Activated CD8-positive, alpha-beta memory T cell treated with anti-CD3 and anti-CD28 coated beads, Interleukin-2, amount 50 U/mL, for 4 hours (primary cell): Measurements from ENCODE around the gene VWF.
"Not testable (repeated sequence)": the region's sequence is repeated elsewhere in the genome, so short reads cannot be mapped to it uniquely, and the experiment has no call there.

ENCODE experiments used
- DNase-seq: peaks from one replicate; pipeline ENCODE4 v3.0.0-alpha.2; 2020

VWF gene

GRCh38 chr12:6124411-6125309 is at the start of gene VWF:
TSS of gene VWF (minus strand) at chr12:6124670. CDS start at chr12:6123196, 1,474 bp downstream.
- DNase-seq = no peak

- no peak for DNase-seq
Observed at GRCh38 chr12:6172862-6173261, 48.4 kb upstream of the VWF start.

- DNase-seq = no peak
Observed at GRCh38 chr12:6172086-6172485, 47.6 kb upstream of the VWF start.

- no peak for DNase-seq
Observed at GRCh38 chr12:6171409-6172015, 47.0 kb upstream of the VWF start.

GRCh38 chr12:6167327-6168280 is 43.1 kb upstream of the VWF start:
- DNase-seq = peak; percentile 61

GRCh38 chr12:6166808-6167207 is 42.3 kb upstream of the VWF start:
- DNase-seq = no peak

- no peak for DNase-seq
Observed at GRCh38 chr12:6165395-6165794, 40.9 kb upstream of the VWF start.

GRCh38 chr12:6163416-6164060 is 39.1 kb upstream of the VWF start:
- no peak for DNase-seq

GRCh38 chr12:6161124-6161882 is 36.8 kb upstream of the VWF start:
- no peak for DNase-seq

GRCh38 chr12:6160049-6160649 is 35.7 kb upstream of the VWF start:
- DNase-seq = not testable (repeated sequence)

- DNase-seq = not testable (repeated sequence)
Observed at GRCh38 chr12:6159166-6160011, 34.9 kb upstream of the VWF start.

- DNase-seq = no peak
Observed at GRCh38 chr12:6158749-6159148, 34.3 kb upstream of the VWF start.

- no peak for DNase-seq
Observed at GRCh38 chr12:6158255-6158654, 33.8 kb upstream of the VWF start.

GRCh38 chr12:6157482-6157881 is 33.0 kb upstream of the VWF start:
- no peak for DNase-seq

GRCh38 chr12:6154730-6155459 is 30.4 kb upstream of the VWF start:
- DNase-seq = no peak

- DNase-seq = not testable (repeated sequence)
Observed at GRCh38 chr12:6148722-6149121, 24.3 kb upstream of the VWF start.

- no peak for DNase-seq
Observed at GRCh38 chr12:6148061-6148460, 23.6 kb upstream of the VWF start.

- no peak for DNase-seq
Observed at GRCh38 chr12:6146951-6147350, 22.5 kb upstream of the VWF start.

GRCh38 chr12:6146509-6146908 is 22.0 kb upstream of the VWF start:
- no peak for DNase-seq

- DNase-seq = no peak
Observed at GRCh38 chr12:6145564-6145963, 21.1 kb upstream of the VWF start.
